HG03025 (cell line): Measurements from ENCODE around the gene GAN.
"Not testable (repeated sequence)": the region's sequence is repeated elsewhere in the genome, so short reads cannot be mapped to it uniquely, and the experiment has no call there.

Experiments used
- ATAC-seq: cut with Tn5 transposase; IDR thresholded peaks from one replicate; pipeline ENCODE4 v1.9.1; 2021; ENCODE audit warnings: mild to moderate bottlenecking, moderate library complexity; ENCODE audit not compliant: unreplicated experiment, low FRiP score

The GAN gene

DNA sequence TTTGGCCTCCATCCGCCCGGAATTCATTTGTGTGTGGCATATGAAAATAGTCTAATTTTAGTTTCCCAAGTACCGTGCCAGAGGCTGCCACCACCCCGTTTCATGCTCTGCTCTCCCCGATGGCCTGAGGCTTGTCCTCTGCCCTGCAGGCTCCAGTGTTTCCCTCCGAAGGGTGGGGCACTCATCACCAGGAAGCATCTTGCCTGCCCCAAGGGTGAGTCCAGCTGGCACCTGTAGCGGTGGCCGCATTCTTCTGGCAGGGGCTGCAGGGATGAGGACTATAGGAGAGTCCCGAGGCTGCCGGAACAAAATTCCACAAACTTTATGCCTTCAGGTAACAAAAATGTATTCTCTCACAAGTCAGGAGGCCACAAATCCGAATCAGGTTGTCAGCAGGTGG is 106.8 kb downstream of the GAN start:
- ATAC-seq = no peak

- ATAC-seq = not testable (repeated sequence)
Observed at GRCh38 chr16:81422153-81422552, 107.4 kb downstream of the GAN start.

DNA sequence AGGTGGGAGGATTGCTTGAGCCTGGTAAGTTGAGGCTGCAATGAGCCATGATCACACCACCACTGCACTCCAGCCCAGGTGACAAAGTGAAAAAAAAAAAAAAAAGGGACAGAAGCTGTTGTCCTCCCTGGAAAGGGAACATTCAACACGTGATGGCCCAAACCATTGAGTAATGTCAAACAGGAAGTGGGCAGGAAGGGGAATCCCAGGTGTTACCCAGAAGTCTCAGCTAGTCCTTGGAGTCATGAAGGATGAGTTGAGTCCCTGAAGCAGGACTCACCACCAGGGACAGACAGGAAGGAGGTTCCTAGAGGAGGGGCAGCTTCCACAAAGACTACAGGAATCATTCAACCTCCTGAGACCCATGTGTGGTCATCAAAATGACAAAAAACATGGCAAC is 110.0 kb downstream of the GAN start:
- no peak for ATAC-seq

- ATAC-seq = no peak
Observed at GRCh38 chr16:81427219-81427618, 112.5 kb downstream of the GAN start.

DNA sequence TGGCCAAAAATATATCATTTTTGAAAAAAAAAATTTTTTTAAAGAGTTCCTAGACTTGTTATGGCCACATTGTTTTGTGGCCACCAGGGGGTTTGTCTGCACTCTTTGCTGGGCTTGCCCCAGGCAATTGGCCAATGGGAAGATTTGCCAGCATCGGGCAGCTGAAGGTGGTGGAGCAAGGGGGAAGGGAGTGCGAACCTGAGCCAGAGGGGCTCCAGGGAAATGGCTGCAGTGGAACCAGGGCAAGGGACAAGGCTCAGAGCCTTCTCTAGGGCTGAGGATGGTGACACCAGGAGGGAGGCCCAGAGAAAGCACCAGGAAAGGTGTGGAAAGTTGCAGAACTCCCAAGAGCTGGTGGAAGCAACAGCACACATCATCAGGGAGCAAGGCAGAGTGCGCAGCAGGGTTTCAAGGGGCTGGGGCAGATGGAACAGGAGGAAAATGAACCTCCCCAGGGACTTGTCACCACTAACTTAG is 114.3 kb downstream of the GAN start:
- ATAC-seq = no peak

GRCh38 chr16:81431554-81432353 is 117.0 kb downstream of the GAN start:
- peak; percentile 10 for ATAC-seq

- ATAC-seq = no peak
Observed at GRCh38 chr16:81432937-81433557, 118.3 kb downstream of the GAN start.

DNA sequence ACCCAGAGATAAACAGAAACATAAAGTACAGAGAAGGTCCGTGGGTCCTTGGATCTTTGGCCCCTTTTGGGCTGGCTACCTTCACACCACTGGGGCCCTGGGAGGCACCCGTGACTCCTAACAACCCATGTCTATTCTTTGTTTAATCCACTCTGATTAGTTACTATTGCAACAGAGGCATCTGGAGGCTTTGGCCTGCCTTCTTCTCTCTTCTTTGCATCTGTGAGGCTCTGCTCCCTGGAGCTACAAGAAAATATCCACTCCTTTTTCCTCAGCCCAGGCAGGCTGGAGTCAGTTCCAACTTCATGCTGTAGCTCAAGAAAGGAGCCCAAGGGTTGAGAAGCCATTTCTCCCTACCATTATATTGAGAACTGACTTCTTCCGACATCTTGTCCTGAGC is 120.3 kb downstream of the GAN start:
- no peak for ATAC-seq

DNA sequence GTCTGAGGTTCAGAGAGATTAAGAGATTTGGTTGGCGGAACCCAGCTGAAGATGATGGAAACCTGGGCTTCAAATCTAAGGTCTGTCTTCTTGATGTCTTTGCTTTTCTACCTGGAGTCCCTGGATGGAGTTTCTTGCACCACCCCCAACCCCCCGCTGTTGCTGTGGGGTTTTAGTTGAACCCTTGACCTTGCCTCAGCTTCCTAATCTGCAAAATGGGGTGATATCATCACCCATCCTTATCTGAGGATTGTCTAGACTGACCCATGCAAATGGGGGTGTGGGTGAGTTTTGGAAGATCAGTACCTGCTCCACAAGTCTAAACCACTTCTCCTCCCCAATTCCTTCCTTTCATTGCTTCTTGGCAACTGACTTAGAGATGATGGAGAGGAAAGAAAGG is 120.8 kb downstream of the GAN start:
- ATAC-seq = no peak

GRCh38 chr16:81436386-81436785 is 121.6 kb downstream of the GAN start:
- no peak for ATAC-seq

- no peak for ATAC-seq
Observed at GRCh38 chr16:81437865-81438264, 123.1 kb downstream of the GAN start.
